Measurements from ENCODE around the gene MYH14.
"Not testable (repeated sequence)": the region's sequence is repeated elsewhere in the genome, so short reads cannot be mapped to it uniquely, and the experiment has no call there.

MYH14 gene

DNA sequence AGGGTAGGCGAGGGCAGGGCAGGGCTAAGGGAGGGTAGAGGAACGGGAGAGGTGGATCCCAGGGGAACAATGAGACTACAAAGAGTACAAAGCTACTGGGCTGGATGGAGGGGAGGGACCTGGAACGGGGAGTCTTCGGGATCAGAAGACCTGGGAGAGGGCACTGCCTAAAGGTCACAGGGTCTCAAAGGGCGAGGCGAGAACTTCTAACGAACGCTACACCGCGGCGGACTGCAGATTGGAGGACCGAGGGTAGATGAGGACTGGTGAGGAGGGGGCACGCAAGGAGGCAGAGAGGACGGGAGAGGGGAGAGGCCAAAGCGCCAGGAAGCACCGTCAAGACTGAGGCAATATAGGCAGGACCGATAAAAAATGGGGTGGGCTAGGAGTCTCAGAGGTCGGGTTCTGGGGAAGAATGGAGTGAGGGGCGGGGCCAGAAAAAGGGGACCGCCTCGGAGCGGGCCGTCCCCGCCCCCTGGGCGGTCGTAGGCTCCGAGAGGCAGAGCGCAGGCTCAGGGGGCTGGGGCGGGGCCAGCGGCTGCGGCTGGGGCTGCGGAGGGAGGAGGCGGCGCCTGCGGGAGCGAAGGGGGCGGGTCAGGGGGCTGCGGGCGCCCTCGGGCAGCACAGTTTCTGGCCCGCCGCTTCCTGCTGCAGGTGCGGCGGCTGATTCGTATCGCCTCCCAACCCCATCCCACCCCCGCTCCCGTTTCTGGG lies 127.1 kb downstream of the MYH14 start:
- DNase-seq (ENCODE audit: low read depth in 4 of 4, low spot score in 1 of 4) = peak; percentile 30 to 86 (median 52)

GRCh38 chr19:50331221-50331993 lies 128.0 kb downstream of the MYH14 start:
- no peak for DNase-seq (ENCODE audit: low read depth in 4 of 4, low spot score in 1 of 4)

- DNase-seq (ENCODE audit: low read depth in 4 of 4, low spot score in 1 of 4) = no peak
Observed at GRCh38 chr19:50331994-50332243, 128.5 kb downstream of the MYH14 start.

DNA sequence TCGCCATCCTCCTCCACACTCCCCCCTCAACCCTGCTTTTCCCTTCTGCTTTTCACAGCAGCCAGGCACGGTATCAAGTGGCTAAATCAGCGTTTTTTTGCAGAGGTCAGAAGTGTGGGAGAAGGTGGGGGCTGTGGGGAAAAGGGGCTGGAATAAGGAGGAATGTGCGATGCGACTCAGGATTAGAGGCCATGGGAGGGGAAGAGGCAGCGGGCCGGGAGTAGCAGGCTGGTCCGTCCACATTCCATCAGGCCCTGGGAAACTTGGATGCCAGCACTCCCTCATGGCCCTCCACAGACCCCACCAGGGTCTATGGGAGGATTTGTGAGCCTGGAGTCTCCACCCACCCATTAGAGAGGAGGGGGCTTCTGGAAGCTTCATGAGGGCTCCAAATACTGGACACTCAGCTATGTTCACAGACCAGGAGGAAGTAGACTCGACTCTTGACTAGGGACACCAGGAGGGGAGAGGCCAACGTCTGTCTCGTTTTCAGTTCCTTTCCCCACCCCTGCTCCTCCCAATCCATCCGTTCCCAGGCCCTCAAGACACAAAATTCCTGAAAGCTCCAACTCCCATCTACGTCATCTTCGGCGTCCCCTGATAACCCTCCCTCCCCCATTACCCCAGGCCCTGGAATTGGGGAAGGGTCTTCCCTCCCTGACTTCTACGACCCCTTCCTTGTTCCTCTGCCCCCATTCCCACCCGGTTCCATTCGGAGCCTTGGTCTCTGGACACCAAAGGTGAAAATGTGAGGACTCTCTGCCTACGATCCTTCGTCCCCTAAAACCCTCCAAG lies 129.0 kb downstream of the MYH14 start:
- no peak for DNase-seq (ENCODE audit: low read depth in 4 of 4, low spot score in 1 of 4)

DNA sequence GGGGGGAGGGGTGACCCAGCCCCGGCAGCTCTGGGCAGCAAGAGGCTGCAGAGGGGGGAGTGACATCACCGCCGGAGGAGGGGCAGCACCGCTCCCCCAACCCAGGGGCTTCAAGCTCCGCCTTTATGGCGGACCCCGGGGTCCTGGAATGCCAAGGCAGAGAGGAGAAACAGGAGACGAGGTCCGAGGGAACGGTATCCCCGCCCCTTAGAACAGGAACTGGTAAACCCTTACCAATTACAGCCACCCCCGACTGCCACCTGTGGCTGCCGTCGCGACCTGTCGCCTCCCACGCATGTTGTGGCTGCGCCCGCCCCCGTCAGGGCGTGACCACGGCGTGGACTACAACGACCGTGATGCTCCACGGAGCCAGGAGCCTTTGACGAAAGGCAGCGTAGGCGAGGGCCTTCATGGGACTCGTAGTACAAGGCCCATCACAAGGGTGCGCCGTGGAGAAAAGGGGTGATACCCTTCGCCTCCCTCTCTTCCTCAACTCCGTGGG lies 129.9 kb downstream of the MYH14 start:
- DNase-seq (ENCODE audit: low read depth in 4 of 4, low spot score in 1 of 4) = peak; percentile 71 to 93 (median 86)

DNA sequence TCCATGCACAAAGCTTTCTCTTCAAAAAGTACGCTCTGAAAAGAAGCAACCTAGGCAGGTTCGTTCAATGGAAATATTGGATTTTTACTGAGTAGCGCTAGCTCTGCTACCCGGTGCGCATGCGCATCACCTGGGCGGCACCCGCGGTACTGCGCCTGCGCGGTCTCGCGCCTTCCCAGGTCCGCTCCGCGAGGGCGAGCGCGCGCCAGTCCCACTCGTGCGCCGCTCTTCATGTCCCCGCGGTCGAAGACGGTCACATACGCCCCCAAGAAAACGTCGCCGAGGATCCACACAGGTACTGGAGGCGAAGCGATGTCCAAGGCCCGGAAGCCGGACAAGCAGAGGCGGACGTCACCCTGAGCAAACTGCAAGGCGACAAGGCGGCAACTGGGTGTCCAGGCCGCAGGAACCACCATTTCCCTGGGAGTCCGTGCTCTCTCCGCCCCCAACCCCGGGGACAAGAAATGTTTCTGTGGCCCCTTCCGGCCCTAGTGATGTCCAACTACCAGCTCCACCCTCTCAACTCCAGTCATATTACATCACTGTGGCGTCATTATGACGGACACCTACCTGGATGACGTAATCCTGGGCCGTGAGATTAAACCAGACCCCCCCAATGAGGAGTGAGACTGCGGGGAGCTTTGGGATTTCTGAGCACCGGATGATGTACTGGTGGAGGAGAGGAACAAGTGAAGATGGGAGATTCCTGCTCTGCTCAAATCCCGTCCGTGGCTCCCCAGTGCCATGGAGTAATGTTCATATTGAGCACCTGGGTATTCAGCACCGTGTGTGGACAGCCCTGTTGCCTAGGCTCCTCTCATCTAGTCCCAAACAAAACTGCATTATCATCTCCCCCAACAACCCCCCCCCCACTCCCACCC lies 130.6 kb downstream of the MYH14 start:
- DNase-seq (ENCODE audit: low read depth in 4 of 4, low spot score in 1 of 4) = peak; percentile 69 to 75 (median 70)

DNA sequence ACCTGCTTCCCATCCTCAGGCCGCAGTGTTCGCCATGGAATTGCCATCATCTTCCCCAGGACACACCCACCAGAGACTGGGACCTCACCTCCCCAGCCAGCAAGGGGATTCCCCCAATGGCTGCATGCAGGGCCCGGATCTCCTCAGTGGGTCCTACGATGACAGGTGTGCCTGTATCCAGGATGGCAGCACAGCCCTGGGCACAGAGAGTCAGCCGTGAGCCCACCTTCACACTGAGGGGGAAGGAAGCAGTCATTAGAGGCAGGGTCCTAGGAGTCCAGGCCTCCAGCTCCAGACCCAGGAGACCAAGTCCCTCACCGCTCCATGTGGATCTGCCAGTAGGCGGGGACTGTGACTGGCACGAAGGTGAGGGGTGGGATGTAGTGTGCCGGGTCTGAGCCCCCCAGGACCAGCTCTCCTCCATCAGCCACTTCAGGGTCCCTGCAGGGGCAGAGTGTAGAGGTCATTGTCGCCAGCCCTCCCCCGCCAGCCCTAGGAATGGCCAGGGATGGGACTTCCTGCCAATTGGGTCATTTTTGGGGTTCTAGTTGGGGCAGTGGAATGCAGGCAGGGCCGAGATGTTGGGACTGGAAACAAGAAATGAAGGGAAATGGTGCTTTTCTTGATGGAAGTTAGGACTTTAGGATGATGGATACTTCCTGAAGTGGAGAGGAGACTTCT lies 131.5 kb downstream of the MYH14 start:
- DNase-seq (ENCODE audit: low read depth in 4 of 4, low spot score in 1 of 4) = no peak

DNA sequence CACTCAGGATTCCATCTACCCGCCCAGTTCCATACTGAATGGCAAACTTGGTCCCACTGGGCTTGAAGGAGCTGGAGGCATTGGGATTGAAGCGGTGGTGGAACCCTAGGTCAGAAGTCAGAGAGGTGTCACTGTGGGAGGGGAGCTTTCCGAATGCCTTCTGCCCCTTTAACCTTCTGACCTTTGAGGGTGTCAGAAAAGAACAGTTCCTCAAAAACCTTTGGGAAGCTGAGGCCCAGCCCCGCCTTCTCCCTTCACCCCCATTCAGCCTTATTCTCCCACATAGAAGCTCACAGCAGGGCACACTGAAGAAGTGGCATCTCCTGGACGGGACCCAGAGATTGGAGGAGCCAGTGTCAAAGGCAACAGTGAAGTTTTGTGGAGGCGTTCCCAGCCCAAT lies 133.6 kb downstream of the MYH14 start:
- not testable (repeated sequence) for DNase-seq (ENCODE audit: low read depth in 4 of 4, low spot score in 1 of 4)

- no peak for DNase-seq (ENCODE audit: low read depth in 4 of 4, low spot score in 1 of 4)
Observed at GRCh38 chr19:50340331-50340730, 136.9 kb downstream of the MYH14 start.

- DNase-seq (ENCODE audit: low read depth in 4 of 4, low spot score in 1 of 4) = no peak
Observed at GRCh38 chr19:50341091-50341564, 137.7 kb downstream of the MYH14 start.

- no peak for DNase-seq (ENCODE audit: low read depth in 4 of 4, low spot score in 1 of 4)
Observed at GRCh38 chr19:50344661-50345318, 141.4 kb downstream of the MYH14 start.

DNA sequence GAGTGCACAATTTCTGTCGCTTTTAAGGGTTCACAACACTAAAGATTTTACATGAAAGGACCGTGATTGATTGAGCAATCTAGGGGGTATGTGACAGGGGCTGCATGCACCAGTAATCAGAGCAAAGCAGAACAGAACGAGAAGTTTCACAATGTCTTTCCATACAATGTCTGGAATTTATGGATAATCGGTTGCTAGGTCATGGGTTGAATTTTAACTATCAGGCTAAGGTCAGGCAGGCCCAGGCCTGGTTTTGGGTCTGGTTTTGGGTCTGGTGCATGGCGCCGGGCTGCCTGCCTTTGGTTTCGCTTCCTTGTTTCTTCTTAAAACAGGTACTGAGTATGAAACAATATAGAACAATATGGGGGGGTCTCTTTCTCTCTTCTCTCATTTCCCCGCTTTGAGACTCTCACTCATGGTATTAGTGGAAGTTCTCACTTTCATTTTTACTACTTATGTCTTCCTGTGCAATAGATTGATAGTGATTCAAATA lies 143.7 kb downstream of the MYH14 start:
- not testable (repeated sequence) for DNase-seq (ENCODE audit: low read depth in 4 of 4, low spot score in 1 of 4)

DNA sequence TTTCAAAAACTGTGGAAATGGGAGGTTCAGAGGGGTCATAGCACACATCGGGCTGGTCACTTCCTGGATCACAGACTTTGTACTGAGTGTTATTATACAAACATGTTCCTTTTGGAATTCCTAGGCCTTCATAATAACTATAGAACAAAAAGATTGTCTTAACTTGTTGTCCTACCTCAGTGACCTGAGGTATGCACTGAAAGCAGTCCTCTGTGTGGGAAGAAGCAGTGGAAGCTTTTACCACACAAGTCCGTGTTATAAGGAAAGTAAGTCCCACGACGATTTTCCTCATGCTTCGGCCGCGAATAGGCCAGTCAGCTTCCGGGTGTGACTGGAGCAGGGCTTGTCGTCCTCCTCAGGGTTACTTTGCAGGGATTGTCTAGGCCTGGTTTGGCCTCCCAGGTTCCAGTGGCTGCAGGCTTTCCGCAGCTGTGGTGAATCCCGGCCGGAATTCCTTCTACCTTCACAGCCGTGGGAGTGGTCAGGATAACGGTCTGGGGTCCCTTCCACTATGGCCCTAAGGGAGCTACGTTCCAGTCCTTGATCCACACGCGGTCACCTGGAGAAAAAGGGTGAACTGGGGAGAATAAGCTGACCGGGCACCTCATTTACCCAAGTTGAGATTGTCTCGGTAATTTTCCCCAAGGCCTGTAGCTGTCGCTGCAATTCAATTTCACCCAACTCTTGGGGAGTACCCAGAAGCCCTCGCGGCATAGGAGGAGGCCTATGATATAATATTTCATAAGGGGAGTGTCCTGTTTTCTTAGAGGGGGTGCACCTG lies 146.0 kb downstream of the MYH14 start:
- no peak for DNase-seq (ENCODE audit: low read depth in 4 of 4, low spot score in 1 of 4)

DNA sequence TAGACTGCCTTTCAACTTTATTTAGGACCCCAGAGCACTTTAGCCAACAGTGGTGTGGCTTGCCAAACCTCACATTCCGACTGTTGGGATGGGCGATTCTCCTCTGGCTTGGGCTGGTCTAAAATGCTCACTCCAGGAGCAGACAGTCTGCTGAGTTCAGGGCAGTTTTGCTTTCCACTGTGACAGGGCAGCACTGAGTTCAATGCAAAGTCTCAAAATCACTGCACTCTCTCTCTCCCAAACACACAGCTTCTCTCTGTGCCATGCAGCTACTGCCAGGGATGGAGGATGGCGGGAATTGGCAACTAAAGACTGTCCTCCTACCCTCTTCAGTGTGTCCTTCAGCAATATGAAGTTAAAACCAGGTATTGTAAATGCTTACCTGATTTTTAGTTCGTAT lies 148.8 kb downstream of the MYH14 start:
- DNase-seq (ENCODE audit: low read depth in 4 of 4, low spot score in 1 of 4) = no peak

DNA sequence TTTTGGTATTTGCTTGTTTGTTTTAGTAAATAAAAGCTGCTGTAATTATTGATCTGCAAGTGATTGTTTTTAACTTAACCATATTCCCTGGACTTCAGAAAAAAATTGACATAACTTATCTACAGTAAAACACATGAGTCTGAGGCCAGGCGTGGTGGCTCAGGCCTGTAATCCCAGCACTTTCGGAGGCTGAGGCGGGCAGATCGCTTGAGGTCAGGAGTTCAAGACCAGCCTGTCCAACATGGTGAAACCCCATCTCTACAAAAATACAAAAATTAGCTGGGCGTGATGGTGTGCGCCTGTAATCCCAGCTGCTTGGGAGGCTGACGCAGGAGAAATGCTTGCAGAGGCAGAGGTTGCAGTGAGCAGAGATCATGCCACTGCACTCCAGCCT lies 150.1 kb downstream of the MYH14 start:
- DNase-seq (ENCODE audit: low read depth in 4 of 4, low spot score in 1 of 4) = not testable (repeated sequence)

- DNase-seq (ENCODE audit: low read depth in 4 of 4, low spot score in 1 of 4) = no peak
Observed at GRCh38 chr19:50356691-50357177, 153.3 kb downstream of the MYH14 start.

- peak; percentile 59 to 83 (median 74) for DNase-seq (ENCODE audit: low read depth in 4 of 4, low spot score in 1 of 4)
Observed at GRCh38 chr19:50357178-50358100, 154.0 kb downstream of the MYH14 start.
